PC-9 (cell line): ENCODE measurements around the gene GRAMD2B. TPM values are rescaled to one million over a fixed set of nuclear protein-coding genes. Genes with fewer than 3 reads are reported as not detected.

Experiments used
- BruUV-seq: library from RNA; stranded (reverse); fragments of 400-500 nt; replicated peaks from 2 replicates; lab custom pipeline; 2021; lab: Mats Ljungman, UMichigan
- CTCF ChIA-PET: fragments of 300-600 bp; sonication (Branson Sonifier 250); formaldehyde crosslinking; loops from one replicate; lab custom pipeline; 2022; ENCODE audit warnings: antibody characterized with exemption; lab: Charles Lee
- POLR2A ChIA-PET: fragments of 300-600 bp; sonication (Branson Sonifier 250); formaldehyde crosslinking; loops from one replicate; lab custom pipeline; 2022; ENCODE audit warnings: antibody characterized with exemption; ENCODE audit not compliant: unreplicated experiment; lab: Charles Lee
- DNase-seq, 2 experiments: peaks; one replicate each; pipeline versions ENCODE4 v3.0.0 to v3.0.0-alpha.2; 2015 to 2022; ENCODE audit warnings: mixed read lengths in 1 of 2
- H2AFZ ChIP-seq: fragments of 200-600 bp; sonication (generic); 2 replicates; pipeline ENCODE4 v1.8.1; 2017; ENCODE audit warnings: antibody characterized with exemption
- H3F3A ChIP-seq: fragments of 200-600 bp; sonication (generic); 2 replicates; pipeline ENCODE4 v1.8.1; 2017; ENCODE audit warnings: antibody characterized with exemption, mild to moderate bottlenecking, low read depth; ENCODE audit not compliant: insufficient read depth
- H3K27ac ChIP-seq: fragments of 200-600 bp; sonication (generic); 2 replicates; pipeline ENCODE4 v1.6.1; 2016; ENCODE audit warnings: mixed run types
- H3K27me3 ChIP-seq: fragments of 200-600 bp; sonication (generic); 2 replicates; pipeline ENCODE4 v1.6.1; 2016; ENCODE audit warnings: low read depth, mixed run types; ENCODE audit not compliant: insufficient read depth
- H3K36me3 ChIP-seq: fragments of 200-600 bp; sonication (generic); 2 replicates; pipeline ENCODE4 v1.6.1; 2016; ENCODE audit warnings: low read depth, mixed run types
- H3K4me1 ChIP-seq: fragments of 200-600 bp; sonication (generic); replicated peaks from 2 replicates; pipeline ENCODE4 v1.6.1; 2016; ENCODE audit warnings: mixed run types; ENCODE audit not compliant: insufficient read depth
- H3K4me2 ChIP-seq: fragments of 200-600 bp; sonication (generic); 2 replicates; pipeline ENCODE4 v1.6.1; 2017; ENCODE audit warnings: mixed run types
- H3K4me3 ChIP-seq: fragments of 200-600 bp; sonication (generic); 2 replicates; pipeline ENCODE4 v1.6.1; 2016; ENCODE audit warnings: mixed run types
- H3K79me2 ChIP-seq: fragments of 200-600 bp; sonication (generic); 2 replicates; pipeline ENCODE4 v1.6.1; 2017; ENCODE audit warnings: low read depth, mixed run types
- H3K9me2 ChIP-seq: fragments of 200-600 bp; sonication (generic); 2 replicates; pipeline ENCODE4 v1.8.1; 2017; ENCODE audit warnings: mild to moderate bottlenecking; ENCODE audit not compliant: insufficient read depth
- H3K9me3 ChIP-seq: fragments of 200-600 bp; sonication (generic); 2 replicates; pipeline ENCODE4 v1.8.1; 2016; ENCODE audit warnings: low read depth; ENCODE audit not compliant: insufficient read depth
- H4K20me1 ChIP-seq: fragments of 200-600 bp; sonication (generic); 2 replicates; pipeline ENCODE4 v1.8.1; 2017; ENCODE audit not compliant: insufficient read depth
- EZH2 ChIP-seq: fragments of 200-600 bp; sonication (generic); IDR thresholded peaks from 2 replicates; pipeline ENCODE4 v1.8.0; 2017; ENCODE audit warnings: antibody characterized with exemption, low read depth
- intact Hi-C: fragments of 100-400 bp; cut with micrococcal nuclease; formaldehyde crosslinking; loops from one replicate; pipeline ENCODE4 v1.10.0; 2022; ENCODE audit not compliant: unreplicated experiment
- total RNA-seq: library from RNA; stranded (reverse); gene quantifications from 2 replicates; pipeline ENCODE4 v1.2.3, GENCODE V29; 2021
- TF ChIP-seq, protein P1 (sequence below): fragments of 200-600 bp; sonication (generic); conservative IDR thresholded peaks from 2 replicates; pipeline ENCODE4 v1.6.1; 2017; ENCODE audit warnings: mixed run types, antibody characterized with exemption, mild to moderate bottlenecking, moderate library complexity

The GRAMD2B gene
- total RNA-seq, 1 experiment from 2014 or later: 10.0 TPM

DNA sequence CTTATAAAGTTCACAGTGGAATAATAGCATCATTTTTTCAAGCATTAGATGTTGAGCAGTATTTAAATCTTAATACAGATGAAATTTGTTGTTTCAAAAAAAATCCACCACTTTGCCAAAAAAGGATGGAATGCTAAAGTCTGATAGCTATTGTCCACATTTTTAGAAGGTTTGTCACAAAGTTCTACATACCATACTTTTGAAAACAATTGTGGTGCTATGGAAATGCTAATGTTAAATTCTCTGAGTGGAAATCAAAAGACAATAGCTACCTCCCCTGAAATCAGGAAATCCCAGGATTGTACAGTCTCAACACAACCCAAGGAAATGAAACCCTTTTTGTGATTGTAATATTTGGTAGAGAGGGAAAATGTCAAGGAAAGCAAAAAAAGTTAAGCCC lies 19.3 kb upstream of the GRAMD2B start:
- H3K4me2 ChIP-seq: no peak overlapping the region
- no peak for TF ChIP-seq EZH2
- TF ChIP-seq, protein P1, sequence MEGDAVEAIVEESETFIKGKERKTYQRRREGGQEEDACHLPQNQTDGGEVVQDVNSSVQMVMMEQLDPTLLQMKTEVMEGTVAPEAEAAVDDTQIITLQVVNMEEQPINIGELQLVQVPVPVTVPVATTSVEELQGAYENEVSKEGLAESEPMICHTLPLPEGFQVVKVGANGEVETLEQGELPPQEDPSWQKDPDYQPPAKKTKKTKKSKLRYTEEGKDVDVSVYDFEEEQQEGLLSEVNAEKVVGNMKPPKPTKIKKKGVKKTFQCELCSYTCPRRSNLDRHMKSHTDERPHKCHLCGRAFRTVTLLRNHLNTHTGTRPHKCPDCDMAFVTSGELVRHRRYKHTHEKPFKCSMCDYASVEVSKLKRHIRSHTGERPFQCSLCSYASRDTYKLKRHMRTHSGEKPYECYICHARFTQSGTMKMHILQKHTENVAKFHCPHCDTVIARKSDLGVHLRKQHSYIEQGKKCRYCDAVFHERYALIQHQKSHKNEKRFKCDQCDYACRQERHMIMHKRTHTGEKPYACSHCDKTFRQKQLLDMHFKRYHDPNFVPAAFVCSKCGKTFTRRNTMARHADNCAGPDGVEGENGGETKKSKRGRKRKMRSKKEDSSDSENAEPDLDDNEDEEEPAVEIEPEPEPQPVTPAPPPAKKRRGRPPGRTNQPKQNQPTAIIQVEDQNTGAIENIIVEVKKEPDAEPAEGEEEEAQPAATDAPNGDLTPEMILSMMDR: no peak
- H3F3A ChIP-seq: no peaks in the 10 kb centered on the region
- ChIA-PET CTCF (no interaction called here), POLR2A (interaction anchor here (0.5 to 0.7 kb wide), 2 partner anchors 19 to 43 kb away, joined by 3 to 12 read pairs; partner anchors contain the start of gene GRAMD2B)
- H4K20me1 ChIP-seq: no peaks in the 10 kb centered on the region
- no peak overlapping the region for H2AFZ ChIP-seq
- H3K4me3 ChIP-seq: no peak overlapping the region
- H3K27me3 ChIP-seq: no peaks in the 10 kb centered on the region
- BruUV-seq: no TSS peak
- no peaks in the 10 kb centered on the region for H3K4me1 ChIP-seq
- no peaks in the 10 kb centered on the region; the same call in 1 of the 2 replicates for H3K9me2 ChIP-seq
- no peak for DNase-seq
- no peak overlapping the region for H3K27ac ChIP-seq
- H3K9me3 ChIP-seq: peaks cover 19% of the 10 kb centered on the region
- intact Hi-C loops: no loop called here
- no peaks in the 10 kb centered on the region for H3K36me3 ChIP-seq
- H3K79me2 ChIP-seq: no peaks in the 10 kb centered on the region

DNA sequence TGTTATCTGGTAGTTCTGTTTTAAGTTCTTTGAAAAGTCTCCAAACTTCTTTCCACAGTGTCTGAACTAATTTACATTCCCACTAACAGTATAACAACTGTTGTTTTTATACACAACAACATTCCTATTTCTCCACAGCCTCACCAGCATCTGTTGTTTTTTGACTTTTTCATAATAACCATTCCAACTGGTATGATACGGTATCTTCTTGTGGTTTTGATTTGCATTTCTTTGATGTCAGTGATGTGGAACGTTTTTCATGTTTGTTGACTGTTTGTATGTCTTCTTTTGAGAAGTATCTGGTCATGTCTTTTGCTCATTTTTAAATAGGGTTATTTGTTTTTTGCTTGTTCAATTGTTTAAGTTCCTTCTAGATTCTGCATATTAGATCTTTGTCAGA lies 12.6 kb upstream of the GRAMD2B start:
- Histone ChIP-seq H3K4me2 (no peak overlapping the region), H3K9me2 (no peaks in the 10 kb centered on the region), H3K9me3 (peaks cover 9% of the 10 kb centered on the region; the same call in 1 of the 2 replicates), H3K79me2 (no peaks in the 10 kb centered on the region), H2AFZ (no peak overlapping the region), H3K4me1 (no peaks in the 10 kb centered on the region), H3K27me3 (no peaks in the 10 kb centered on the region), H4K20me1 (no peaks in the 10 kb centered on the region), H3K4me3 (no peak overlapping the region), H3F3A (no peaks in the 10 kb centered on the region), H3K36me3 (no peaks in the 10 kb centered on the region), H3K27ac (no peak overlapping the region)
- BruUV-seq: no TSS peak
- POLR2A ChIA-PET: no interaction called here
- DNase-seq: no peak
- TF ChIP-seq, protein P1: no peak
- no peak for TF ChIP-seq EZH2
- intact Hi-C loops: no loop called here
- CTCF ChIA-PET: no interaction called here

DNA sequence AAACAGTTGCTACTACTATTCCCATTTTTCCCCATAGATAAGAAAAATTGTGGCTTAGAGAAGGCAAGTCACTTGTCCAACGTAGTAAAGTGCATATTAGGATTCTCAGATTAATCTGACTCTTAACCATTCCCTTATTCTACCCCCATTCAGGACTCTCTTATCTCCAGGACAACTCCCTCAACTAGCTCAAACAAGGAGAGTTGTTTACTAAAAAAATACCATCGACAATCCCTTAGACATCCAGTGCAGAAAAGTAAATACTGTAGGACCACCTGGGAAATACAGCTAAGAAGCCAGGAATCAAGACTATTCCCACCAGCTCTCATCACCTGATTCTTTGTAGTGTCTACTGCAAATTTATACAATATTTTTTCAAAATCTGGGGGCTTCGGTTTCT lies 9.4 kb upstream of the GRAMD2B start:
- Histone ChIP-seq H3K4me2 (no peak overlapping the region), H3K36me3 (no peaks in the 10 kb centered on the region), H3K27me3 (no peaks in the 10 kb centered on the region), H3K9me2 (no peaks in the 10 kb centered on the region), H3K4me3 (no peak overlapping the region), H4K20me1 (no peaks in the 10 kb centered on the region), H3K27ac (no peak overlapping the region), H3K9me3 (peaks cover 6% of the 10 kb centered on the region; the same call in 1 of the 2 replicates), H3K79me2 (no peaks in the 10 kb centered on the region), H3F3A (no peaks in the 10 kb centered on the region), H2AFZ (no peak overlapping the region), H3K4me1 (no peaks in the 10 kb centered on the region)
- no peak for DNase-seq
- CTCF ChIA-PET: no interaction called here
- intact Hi-C loops: no loop called here
- no TSS peak for BruUV-seq
- POLR2A ChIA-PET: no interaction called here
- TF ChIP-seq, protein P1: no peak
- TF ChIP-seq EZH2: no peak
